ENCODE measurements around the gene MAEA. TPM values are rescaled to one million over a fixed set of nuclear protein-coding genes. Genes with fewer than 3 reads are reported as not detected.

MAEA gene
- total and polyA plus RNA-seq, 2 of the 8 experiments (the other 6 are each of a cell fraction or from before 2014, with no cell fraction given), result 75.8 to 133 TPM

DNA sequence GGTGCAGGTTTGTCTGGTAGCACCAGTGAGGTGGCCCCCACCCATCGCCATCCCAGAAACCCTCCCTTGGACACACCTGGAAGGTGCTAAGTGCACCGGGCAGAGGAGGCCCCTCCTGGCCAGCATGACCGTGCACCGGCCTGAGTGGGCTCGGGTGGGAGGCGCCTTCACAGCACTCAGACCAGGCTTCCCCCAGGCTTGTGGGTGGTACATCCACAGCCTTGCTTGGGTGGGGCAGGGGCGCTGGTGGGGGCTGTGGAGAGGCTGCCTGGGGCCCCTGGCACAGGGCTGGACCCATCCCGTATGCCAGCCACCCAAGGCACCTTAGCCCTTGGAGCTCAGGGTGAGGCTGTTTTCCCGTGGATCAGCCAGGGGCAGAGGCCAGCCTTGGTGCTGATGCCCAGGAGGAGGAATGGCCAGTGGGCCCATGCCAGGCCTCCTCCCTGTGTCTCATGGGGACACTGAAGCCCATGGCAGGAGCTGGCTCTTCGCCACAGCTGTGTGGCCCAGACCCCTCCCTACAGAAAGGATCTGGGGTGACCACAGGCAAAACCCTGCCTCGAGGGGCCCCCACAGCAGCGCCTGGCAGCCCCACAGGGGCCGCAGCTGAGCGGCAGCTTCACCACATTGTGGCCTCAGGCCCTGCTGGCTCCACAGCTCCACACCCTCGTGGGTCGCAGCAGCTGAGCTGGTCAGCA, 95.1 kb downstream of the MAEA start:
- CTCF ChIA-PET (ENCODE audit: partially characterized antibody), result interaction anchor here (1.0 kb wide), 1 partner anchor 19 kb away, joined by 4 read pairs; no protein-coding TSS in a partner anchor
- H2BK20ac ChIP-seq (ENCODE audit: low read length), result no peak overlapping the region
- no peak overlapping the region for H4K5ac ChIP-seq (ENCODE audit: insufficient read length, low read depth, low read length)
- H3K9ac ChIP-seq (replicated peaks in 1 of 4; ENCODE audit: extremely low read depth in 1 of 4, low read depth in 3 of 4, low read length in 3 of 4), result no peak overlapping the region
- no peaks in the 10 kb centered on the region for H3K4me1 ChIP-seq (replicated peaks in 1 of 4; ENCODE audit: control insufficient read depth in 3 of 4, insufficient read depth in 4 of 4, low read length in 3 of 4)
- no peak overlapping the region for H2BK15ac ChIP-seq (ENCODE audit: low read length)
- H3K27me3 ChIP-seq (replicated peaks in 1 of 4; ENCODE audit: control insufficient read depth in 3 of 4, extremely low read depth in 1 of 4, insufficient read depth in 3 of 4, low read length in 3 of 4), result no peaks in the 10 kb centered on the region
- H3K27ac ChIP-seq (ENCODE audit: low read depth, low read length), result no peak overlapping the region
- no peak overlapping the region for H3K4me2 ChIP-seq (ENCODE audit: insufficient read depth in 1 of 2, low read depth in 2 of 2, low read length in 2 of 2)
- no peak overlapping the region for H3K14ac ChIP-seq (ENCODE audit: insufficient read length)
- H3K79me2 ChIP-seq (ENCODE audit: control insufficient read depth in 1 of 2, insufficient read depth in 2 of 2, low read length in 2 of 2), result no peaks in the 10 kb centered on the region
- H4K20me1 ChIP-seq (replicated peaks in 1 of 2; ENCODE audit: control insufficient read depth in 1 of 2, insufficient read depth in 2 of 2, low read length in 2 of 2), result peaks cover 0 to 2% of the 10 kb centered on the region in 2 experiments
- 95% methylated on average over 14 of the region's 16 CpGs; no CpG with 5 or more reads in 1 of the 2 experiments for whole genome bisulfite sequencing, 2 experiments (ENCODE audit: extremely low coverage in 1 of 2, insufficient coverage in 1 of 2, insufficient read length in 1 of 2, insufficient replicate concordance in 2 of 2, low coverage in 1 of 2, low lambda C conversion rate in 2 of 2, missing lambda C conversion rate in 1 of 2)
- no peak overlapping the region for H3K4me3 ChIP-seq (ENCODE audit: extremely low read depth in 1 of 4, insufficient read depth in 2 of 4, low read depth in 3 of 4, low read length in 4 of 4)
- DNase-seq (ENCODE audit: low read depth in 1 of 2, low spot score in 2 of 2) (no peak), FAIRE-seq (no peak)
- no peak overlapping the region for H3K56ac ChIP-seq (replicated peaks; ENCODE audit: insufficient read length, low read depth, low read length)
- H3K36me3 ChIP-seq (ENCODE audit: control insufficient read depth in 2 of 4, insufficient read depth in 4 of 4, low read length in 3 of 4), result peaks cover 0 to 8% (median 3%) of the 10 kb centered on the region in 4 experiments; a peak in 3 of 8 replicates
- no peaks in the 10 kb centered on the region for H3K9me3 ChIP-seq (ENCODE audit: insufficient read depth in 2 of 2, low read depth in 1 of 2, low read length in 1 of 2)
- H2BK5ac ChIP-seq (ENCODE audit: low read depth, low read length), result no peak overlapping the region
- no peak overlapping the region for H2AK5ac ChIP-seq (ENCODE audit: low read depth, low read length)
- H3K79me1 ChIP-seq (ENCODE audit: low read depth, low read length), result no peaks in the 10 kb centered on the region
- H2AFZ ChIP-seq (ENCODE audit: low read length), result no peak overlapping the region
- no peak overlapping the region for H2BK12ac ChIP-seq (ENCODE audit: low read depth, low read length)
- no peak overlapping the region for H3K18ac ChIP-seq (ENCODE audit: extremely low read depth, low read length)
- no peak overlapping the region for H2BK120ac ChIP-seq (replicated peaks; ENCODE audit: low read depth, low read length)
- no peak overlapping the region for H4K8ac ChIP-seq (ENCODE audit: extremely low read depth, insufficient read depth, low read length)
- no peak overlapping the region for H3K23ac ChIP-seq (ENCODE audit: insufficient read length)
- H3K4ac ChIP-seq (replicated peaks; ENCODE audit: insufficient read length, low read depth, low read length), result no peak overlapping the region
- POLR2A ChIA-PET (ENCODE audit: partially characterized antibody), result no interaction called here
- H3K23me2 ChIP-seq (ENCODE audit: low read depth, low read length), result no peaks in the 10 kb centered on the region
- no peak overlapping the region for H4K91ac ChIP-seq (replicated peaks; ENCODE audit: insufficient read length, low read length)
- TF ChIP-seq BACH1 (IDR thresholded peaks at IDR 0.05; ENCODE audit: low read length), result no peak
- TF ChIP-seq, protein P1, sequence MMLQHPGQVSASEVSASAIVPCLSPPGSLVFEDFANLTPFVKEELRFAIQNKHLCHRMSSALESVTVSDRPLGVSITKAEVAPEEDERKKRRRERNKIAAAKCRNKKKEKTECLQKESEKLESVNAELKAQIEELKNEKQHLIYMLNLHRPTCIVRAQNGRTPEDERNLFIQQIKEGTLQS (IDR thresholded peaks at IDR 0.05; ENCODE audit: insufficient read depth, low read depth, low read length), result no peak
- no peak for TF ChIP-seq POLR2AphosphoS5 (IDR thresholded peaks at IDR 0.05; ENCODE audit: low read depth, low read length)
- TF ChIP-seq TCF12 (IDR thresholded peaks at IDR 0.05; ENCODE audit: low read depth, low read length), result no peak
- TF ChIP-seq CHD1 (IDR thresholded peaks at IDR 0.05; ENCODE audit: low read depth, low read length), result no peak
- TF ChIP-seq CREB1 (IDR thresholded peaks at IDR 0.05), result no peak
- no peak for TF ChIP-seq CTCF (IDR thresholded peaks at IDR 0.05; ENCODE audit: control extremely low read depth in 1 of 3, insufficient read depth in 1 of 3, low read depth in 1 of 3, low read length in 3 of 3)
- TF ChIP-seq GABPA (IDR thresholded peaks at IDR 0.05; ENCODE audit: borderline replicate concordance, insufficient read depth, low read length), result no peak
- no peak for TF ChIP-seq SP4 (IDR thresholded peaks at IDR 0.05; ENCODE audit: low read length)
- TF ChIP-seq, protein P2, sequence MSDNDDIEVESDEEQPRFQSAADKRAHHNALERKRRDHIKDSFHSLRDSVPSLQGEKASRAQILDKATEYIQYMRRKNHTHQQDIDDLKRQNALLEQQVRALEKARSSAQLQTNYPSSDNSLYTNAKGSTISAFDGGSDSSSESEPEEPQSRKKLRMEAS (IDR thresholded peaks at IDR 0.05), result no peak

All from H1 (cell line).